Stimulated activated naive CD4-positive, alpha-beta T cell (primary cell): ENCODE results near the gene PCP4L1.

Experiments used
- DNase-seq, 6 experiments: peaks; one replicate each; lab custom pipeline; 2025; lab: John Stamatoyannopoulos, UW

PCP4L1 gene

DNA sequence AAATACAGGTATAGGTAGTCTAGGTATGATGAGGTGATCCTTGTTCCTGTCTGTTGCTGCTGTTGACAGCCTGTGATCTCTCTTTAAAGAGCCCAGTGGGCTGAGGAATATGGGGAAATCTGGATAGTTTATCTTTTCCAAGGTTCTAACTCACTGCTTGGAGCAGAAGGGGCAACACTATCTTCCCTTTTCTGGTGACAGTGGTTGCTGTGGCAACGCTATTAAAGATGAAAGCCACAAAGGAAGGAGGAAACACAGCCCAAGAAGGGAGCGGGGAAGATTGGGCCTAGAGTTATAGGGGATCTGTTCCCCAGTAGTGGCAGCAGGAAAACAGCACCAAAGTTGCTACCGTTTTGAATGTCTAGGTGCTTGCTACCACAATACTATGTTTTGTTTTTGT lies 8.8 kb downstream of the PCP4L1 start:
- DNase-seq, result no peak

DNA sequence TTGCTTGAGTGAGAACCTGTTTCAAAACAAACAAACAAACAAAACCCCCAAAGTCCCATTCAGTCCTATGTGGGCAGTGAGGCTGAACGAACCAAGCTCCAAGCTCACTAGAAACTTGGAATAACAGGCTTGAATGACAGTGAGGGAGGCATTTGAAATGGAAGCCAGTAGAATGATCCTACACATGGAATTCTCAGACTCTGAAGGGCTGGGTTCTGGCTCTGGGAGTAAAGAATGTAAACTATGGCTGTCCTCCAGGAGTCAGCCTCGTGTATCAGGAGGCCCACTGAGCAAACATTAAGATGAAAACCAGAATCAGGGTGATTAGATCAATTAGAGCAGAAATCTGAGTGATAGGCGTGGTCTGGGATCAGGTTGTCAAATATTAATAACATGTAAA lies 14.9 kb downstream of the PCP4L1 start:
- no peak for DNase-seq

DNA sequence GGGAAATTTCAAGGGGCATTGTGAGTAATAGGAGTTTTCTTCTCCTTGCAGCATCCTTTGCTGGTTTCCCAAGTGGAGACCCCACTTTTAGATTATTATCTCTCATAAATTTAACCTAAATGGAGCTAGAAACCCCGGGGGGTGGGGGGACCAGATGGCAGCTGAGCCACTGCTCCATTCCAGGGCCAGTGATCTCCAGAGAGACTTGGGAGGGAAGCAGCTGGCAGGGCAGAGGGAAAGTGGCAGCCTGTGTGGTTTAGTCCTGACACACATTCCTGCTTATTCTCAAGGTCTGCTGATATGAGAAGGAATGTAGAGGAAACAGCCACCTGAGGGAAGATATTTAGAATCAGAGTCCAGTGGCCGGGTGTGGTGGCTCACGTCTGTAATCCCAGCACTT lies 16.3 kb downstream of the PCP4L1 start:
- no peak for DNase-seq

DNA sequence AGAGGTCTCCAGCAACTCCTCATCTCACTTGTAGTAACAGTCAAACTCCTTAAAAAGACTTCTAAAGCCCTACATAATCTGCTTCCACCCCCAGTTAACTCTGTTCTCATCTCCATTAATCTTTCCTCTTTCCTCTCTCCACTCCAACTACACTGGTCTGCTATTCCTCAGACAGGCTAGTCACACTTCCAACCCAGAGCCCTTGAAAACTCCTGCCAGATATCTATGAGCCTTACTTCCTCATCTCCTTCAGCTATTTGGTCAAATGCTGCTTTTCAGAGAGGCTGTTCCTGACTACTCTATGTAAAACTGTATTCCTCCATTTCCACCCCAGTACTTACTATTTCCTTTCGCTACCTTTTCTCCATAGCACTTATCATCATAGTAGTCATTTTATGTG lies 24.4 kb downstream of the PCP4L1 start:
- DNase-seq, result no peak

DNA sequence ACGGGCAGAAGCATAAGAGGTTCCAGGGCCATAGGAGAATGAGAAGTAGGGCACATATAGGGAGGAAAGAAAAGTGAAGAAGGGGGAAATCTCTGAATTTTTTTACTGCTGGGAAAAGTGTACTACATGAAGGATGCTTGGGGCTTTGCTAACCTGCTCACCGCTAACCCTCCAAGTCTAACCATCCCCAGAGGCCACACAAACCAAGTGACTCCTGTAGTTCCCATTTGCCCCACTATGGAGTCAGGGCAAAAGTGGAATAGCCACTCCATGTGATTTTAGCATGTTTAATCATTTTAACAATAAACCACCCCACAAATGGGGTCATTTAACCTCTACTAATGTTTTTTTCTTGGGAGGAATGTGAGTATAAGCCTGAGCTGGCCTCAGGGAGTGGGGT lies 26.6 kb downstream of the PCP4L1 start:
- DNase-seq, result no peak

GRCh38 chr1:161285521-161285920 lies 27.0 kb downstream of the PCP4L1 start:
- DNase-seq, result no peak

DNA sequence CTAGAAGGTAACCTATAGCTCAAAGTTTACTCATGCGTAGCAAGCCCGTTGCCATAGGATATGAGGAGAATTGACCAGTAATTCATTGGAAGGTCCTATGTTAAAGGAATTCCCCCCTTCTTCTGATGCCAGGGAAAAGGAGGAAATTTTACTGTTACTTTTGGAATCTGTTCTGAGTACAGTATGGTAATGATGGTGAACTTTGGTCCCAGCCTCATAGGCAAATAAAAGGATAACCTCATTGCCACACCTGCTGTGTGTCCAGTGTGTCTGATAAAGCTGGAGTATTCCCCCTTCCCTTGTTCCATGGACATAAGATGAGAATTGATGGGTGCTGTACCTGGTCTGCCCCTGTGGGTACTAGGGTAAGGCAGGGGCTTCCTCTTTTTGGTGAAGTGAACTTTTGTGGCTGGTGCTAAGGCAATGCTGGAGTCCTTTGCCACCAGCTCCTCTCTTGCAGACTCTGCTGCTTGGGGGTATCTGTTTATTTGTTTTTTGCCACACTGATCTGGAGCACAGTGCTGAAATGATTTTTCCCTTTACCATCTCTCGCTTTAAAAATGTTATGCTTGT lies 29.0 kb downstream of the PCP4L1 start:
- DNase-seq, result no peak

DNA sequence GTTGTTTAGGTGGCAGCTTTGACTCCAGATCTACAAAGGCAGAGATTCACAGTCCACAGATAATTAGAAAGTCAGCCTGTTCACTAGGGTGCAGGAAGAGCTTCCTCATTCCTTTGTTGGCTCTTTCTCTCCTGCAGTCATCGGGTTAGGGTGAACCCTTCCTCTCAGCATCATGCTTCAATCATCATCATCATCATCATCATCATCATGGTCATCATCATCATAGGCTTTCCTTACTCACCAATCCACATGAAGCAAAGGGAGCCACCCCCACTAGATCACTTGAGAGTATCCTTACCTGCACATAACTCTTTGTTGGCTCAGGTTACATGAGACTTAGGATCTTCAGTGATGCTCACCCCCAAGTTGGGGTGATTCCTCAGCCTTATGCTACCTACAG lies 32.2 kb downstream of the PCP4L1 start:
- no peak for DNase-seq

DNA sequence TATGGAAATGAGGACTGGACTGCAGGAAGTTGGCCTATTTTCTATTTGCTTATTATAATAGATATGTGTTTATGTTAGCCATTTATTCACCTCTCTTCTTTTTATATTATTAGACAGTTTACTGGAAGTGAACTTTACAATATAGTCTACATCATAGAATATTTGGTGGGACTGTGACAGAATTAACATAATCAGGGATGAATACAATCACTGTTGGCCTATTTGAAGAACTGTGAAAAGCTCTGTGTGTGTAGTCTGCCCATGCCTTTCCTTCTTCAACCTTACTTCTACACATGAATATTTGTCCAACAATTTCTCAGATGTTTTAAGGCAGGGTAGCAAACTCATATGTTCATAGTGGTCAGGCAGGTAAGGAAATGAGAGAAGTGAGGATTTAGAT lies 38.9 kb downstream of the PCP4L1 start:
- DNase-seq, result no peak

- no peak for DNase-seq
These were observed 39.6 kb downstream of the PCP4L1 start for GRCh38 chr1:161298116-161298515.

GRCh38 chr1:161299347-161299746 lies 40.8 kb downstream of the PCP4L1 start:
- DNase-seq, result no peak

GRCh38 chr1:161300478-161300877 lies 41.9 kb downstream of the PCP4L1 start:
- no peak for DNase-seq

DNA sequence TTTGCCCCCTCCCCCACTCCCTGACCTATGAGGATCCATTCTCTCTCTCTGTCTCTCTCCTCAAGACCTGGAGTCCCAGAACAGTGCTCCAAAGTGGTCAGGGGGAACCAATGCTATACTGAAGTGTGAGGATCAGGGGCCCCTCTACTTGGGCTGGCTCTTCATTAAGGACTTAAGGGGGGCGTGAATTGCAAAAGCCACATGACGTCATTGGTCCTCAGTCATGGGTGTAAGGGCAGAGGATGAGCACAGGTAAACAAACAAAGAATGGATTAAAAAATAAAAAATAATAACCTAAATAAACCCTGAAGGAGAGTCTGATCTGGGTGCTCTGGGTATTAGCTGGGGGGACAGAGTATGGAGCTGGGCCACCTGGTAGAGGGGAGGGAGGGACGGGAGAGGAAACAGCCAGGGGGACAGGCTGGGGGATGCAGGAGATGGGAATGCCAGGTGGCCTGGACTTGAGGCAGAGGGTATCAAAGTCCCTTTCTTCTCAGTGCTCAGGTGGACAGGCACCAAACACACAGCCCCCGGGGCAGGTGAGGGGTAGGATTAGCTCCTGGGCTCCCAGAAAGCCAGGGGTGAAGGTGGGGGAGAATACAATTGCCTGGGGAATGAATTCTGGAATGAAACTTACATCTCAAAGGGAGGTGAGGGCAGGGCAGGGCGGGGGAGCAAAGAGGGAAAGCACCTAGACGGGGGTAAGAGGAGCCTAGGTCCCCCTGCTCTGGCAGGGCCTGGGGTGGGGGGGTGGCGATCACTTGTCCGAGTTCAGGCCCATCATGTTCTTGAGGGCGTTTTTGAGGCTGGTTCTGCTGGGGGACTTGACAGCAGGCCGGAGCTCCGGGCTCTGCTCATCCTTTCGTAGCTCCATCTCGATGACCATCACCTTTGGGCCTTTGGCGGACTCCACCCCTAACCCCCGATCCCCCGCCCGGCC lies 46.7 kb downstream of the PCP4L1 start:
- peak in 3 of 6 experiments; percentile 1 to 34 (median 20) for DNase-seq

DNA sequence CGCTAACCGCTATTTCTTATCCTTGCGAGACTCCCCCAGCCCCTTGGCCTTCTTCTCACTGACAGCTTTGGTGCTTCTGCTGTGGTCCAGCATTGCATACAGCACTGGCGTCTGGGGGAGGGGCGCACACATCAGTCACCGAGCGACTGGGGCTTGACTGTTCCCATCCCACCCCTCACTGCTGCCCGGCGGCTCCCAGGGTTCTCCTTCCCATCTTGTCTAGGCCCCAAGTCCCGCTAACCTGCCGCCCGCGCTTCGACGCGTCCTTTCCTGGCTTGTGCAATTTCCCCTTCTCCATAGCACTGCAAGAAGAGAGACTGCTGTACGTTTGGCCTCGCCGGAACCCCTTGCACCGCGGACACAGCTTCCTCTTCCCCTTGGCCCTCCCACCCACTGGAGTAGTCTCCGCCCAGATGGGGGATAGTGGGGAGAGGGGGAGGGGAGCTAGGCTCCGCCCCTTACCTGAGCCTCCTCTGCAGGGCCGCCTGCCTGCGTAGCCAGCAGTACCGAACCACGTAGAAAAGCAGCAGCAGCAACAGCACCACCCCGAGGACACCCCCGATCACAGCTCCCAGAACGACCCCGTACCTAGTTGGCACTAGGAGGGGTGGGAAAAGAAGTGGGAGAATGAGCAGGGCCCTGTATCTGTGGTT lies 47.4 kb downstream of the PCP4L1 start:
- DNase-seq, result peak; percentile 84 to 93 (median 89)

DNA sequence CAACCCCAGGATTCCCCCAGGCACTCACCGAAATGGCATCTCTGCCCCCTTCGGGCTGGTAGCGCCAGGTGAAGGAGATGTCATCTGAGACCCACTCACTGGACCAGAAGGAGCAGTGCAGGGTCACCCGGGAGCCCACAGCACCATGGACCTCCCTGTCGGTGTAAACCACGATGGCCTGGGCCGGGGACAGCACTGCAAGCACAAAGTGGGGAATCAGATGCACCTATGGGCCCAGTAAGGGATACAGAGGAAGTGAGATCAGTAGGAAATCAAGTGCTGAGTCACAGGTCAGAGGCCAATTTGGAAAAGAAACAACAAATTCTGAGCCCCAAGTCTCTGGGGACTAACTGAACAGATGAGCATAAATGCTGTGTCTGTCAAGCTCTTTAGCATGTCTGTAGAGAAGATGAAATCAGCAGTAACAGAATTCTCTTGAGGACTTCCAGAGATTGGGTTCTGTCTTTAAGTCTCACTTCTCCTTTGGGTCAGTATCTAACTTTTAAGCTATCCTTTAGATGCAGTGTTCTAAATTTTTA lies 48.8 kb downstream of the PCP4L1 start:
- DNase-seq, result peak in 2 of 6 experiments; percentile 8 to 9

DNA sequence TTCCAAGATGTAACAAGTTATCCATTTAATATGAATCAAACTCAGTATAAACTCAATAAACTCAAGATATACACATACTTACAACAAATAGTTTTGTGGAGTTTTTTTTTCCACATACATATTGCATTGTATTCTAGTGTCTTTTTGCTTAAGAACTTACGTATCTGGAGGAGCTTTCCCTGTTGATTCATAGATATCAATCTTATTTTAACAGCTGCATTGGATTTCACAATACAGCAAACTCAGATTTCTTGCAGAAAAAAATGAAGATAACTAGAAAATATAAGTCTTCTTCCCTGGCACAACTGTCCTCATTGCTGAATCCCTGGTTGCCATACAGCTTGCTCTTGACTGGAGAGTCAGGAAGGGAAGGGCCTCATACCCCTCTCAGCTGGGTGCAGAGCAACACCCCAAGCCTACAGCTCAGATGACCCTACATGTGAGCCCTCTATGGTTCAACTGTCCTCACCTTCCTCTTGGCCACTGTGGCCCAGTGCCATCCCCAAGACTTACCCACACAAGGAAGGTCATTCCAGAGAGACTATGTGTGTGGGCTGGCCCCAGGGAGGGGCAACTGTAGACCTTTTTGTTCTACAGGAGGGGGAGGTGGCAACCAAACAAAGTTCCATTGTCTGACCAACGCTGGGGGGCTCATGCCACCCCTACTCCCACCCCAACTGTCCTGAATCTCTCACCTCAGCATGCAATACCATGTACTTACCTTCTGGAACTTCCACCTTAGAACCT lies 49.5 kb downstream of the PCP4L1 start:
- no peak for DNase-seq

GRCh38 chr1:161309868-161310267 lies 51.3 kb downstream of the PCP4L1 start, which contains the start of gene MPZ:
Gene MPZ (minus strand): TSS chr1:161309968. CDS start chr1:161309905, 63 bp downstream.
- DNase-seq, result no peak

DNA sequence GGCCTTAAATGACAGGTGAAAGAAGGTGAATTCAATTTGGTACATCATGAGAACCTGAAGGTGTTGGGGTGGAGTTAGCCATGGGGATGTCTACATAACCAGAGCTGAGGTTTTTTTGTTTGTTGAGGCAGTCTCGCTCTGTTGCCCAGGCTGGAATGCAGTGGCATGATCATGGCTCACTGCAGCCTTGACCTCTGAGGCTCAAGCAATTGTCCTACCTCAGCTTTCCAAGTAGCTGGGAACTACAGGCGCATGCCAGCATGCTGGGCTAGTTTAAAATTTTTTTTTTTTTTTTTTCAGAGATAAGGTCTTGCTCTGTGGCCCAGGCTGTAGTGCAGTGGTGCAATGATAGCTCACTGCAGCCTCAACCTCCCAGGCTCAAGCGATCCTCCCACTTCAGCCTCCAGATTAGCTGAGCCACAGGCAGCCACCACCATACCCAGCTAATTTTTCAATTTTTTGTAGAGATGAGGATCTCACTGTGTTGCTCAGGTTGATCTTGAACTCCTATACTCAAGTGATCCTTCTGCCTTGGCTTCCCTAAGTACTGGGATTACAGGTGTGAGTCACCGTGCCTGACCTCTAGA lies 53.1 kb downstream of the PCP4L1 start:
- no peak for DNase-seq

GRCh38 chr1:161313554-161314200 lies 55.1 kb downstream of the PCP4L1 start:
- no peak for DNase-seq

DNA sequence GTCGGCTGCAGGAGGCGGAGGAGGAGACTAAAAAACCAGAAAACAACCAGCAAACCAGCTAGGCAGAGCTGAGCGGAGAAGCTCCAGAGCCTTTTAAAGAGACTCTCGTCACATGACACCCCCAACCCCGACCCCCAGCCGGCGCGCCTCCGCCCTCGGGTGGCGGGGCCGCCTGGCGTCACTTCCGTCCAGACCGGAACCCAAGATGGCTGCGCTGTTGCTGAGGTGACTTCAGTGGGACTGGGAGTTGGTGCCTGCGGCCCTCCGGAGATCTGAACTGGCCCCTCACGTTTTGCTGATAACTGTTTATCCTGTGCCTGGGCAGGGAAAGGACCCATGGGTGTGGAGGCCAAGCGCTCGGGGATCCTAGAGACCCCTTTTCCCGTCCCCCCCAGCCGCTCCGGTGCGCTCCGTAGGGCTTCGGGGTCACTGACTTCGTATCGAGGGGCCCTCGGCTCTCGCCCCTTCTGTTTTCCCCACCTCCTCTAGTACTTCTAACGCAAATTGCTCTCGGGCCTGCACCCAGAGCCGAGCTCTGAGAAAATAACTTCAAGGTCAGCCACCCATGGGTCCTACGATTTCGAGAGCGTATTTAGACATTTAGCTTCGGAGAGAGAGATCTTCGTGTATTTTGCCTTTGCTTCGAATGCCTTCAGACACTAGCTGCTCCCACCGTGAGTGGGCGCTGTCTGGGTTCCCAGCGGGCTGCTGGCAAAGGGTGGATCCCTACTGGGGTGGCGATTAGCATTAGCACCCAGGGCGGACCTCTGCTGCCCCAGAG lies 55.8 kb downstream of the PCP4L1 start, which contains the start of gene SDHC:
Gene SDHC (plus strand): TSS at position 181 of the 781 bp plus-strand sequence. CDS start 25 bp downstream, at position 206.
- DNase-seq, result peak; percentile 84 to 92 (median 90)
